Measurements from ENCODE around the gene GSTA5.

- TF ChIP-seq CTCF (IDR thresholded peaks at IDR 0.05; ENCODE audit: low read length) (no peak), EZH2 (IDR thresholded peaks at IDR 0.05; ENCODE audit: borderline replicate concordance, low read length) (no peak)
These were observed 36.6 kb upstream of the GSTA5 start for GRCh38 chr6:52877168-52877567.

All from OCI-LY1 (cell line).